Embryonic facial prominence (tissue), 1 donor: ENCODE results near the gene SELENOF.
"Not testable (repeated sequence)": the region's sequence is repeated elsewhere in the genome, so short reads cannot be mapped to it uniquely, and the experiment has no call there.

Experiments used
- DNase-seq: peaks from one replicate; pipeline ENCODE4 v3.0.0-alpha.2; 2016; ENCODE audit errors: extremely low spot score

The SELENOF gene

DNA sequence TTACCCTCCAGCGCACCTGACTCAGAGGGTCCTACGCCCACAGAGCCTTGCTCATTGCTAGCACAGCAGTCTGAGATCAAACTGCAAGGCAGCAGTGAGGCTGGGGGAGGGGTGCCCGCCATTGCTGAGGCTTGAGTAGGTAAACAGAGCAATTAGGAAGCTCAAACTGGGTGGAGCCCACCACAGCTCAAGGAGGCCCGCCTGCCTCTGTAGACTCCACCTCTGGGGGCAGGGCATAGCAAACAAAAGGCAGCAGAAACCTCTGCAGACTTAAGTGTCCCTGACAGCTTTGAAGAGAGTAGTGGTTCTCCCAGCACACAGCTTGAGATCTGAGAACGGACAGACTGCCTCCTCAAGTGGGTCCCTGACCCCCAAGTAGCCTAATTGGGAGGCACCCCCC lies 99.8 kb downstream of the SELENOF start:
- not testable (repeated sequence) for DNase-seq
